HEK293 (cell line): Measurements from ENCODE around the gene TMEM130.

ENCODE experiments used
- CTCF ChIA-PET: fragments of 350-600 bp; formaldehyde crosslinking; extraction: SDS; loops from one replicate; lab custom pipeline; 2021; ENCODE audit warnings: antibody characterized with exemption; lab: Yijun Ruan, JAX
- POLR2A ChIA-PET: fragments of 300-600 bp; formaldehyde crosslinking; extraction: SDS; loops from one replicate; lab custom pipeline; 2020; ENCODE audit warnings: antibody characterized with exemption, inconsistent platforms; lab: Yijun Ruan, JAX
- H3K27ac ChIP-seq: fragments of 200-500 bp; sonication (Bioruptor generic); 2 replicates; pipeline ENCODE4 v1.5.1; 2014; ENCODE audit warnings: low read depth, low read length, control low read depth, inconsistent platforms; ENCODE audit errors: extremely low read depth
- H3K36me3 ChIP-seq, 2 experiments: fragments of 200-500 bp in 1 of 2; sonication (Bioruptor generic) in 1 of 2; 1 replicate in 1 of 2; 2 replicates in 1 of 2; pipeline ENCODE4 v1.5.1; 2014 to 2017; ENCODE audit warnings: inconsistent platforms in 2 of 2, low read length in 2 of 2; ENCODE audit not compliant: control insufficient read depth in 2 of 2, insufficient read depth in 1 of 2
- H3K4me1 ChIP-seq: fragments of 200-500 bp; sonication (Bioruptor generic); 2 replicates; pipeline ENCODE4 v1.5.1; 2014; ENCODE audit warnings: mild to moderate bottlenecking, low read length, inconsistent platforms; ENCODE audit not compliant: control insufficient read depth, insufficient read depth
- H3K4me3 ChIP-seq: 2 replicates; pipeline ENCODE4 v1.5.1; 2011; ENCODE audit warnings: low read depth, mild to moderate bottlenecking, control low read depth, low read length, moderate library complexity
- H3K9me3 ChIP-seq: fragments of 200-500 bp; sonication (Bioruptor generic); 2 replicates; pipeline ENCODE4 v1.5.1; 2014; ENCODE audit warnings: low read depth, low read length, inconsistent platforms; ENCODE audit not compliant: control insufficient read depth, insufficient read depth
- ATF2 ChIP-seq: fragments of 450-650 bp; formaldehyde crosslinking; IDR thresholded peaks from 2 replicates; pipeline ENCODE4 v1.5.1; 2016; ENCODE audit warnings: missing biosample characterization, missing genetic modification characterization, low read depth
- KLF8 ChIP-seq: fragments of 450-650 bp; formaldehyde crosslinking; IDR thresholded peaks from 2 replicates; pipeline ENCODE4 v1.5.1; 2016; ENCODE audit warnings: missing biosample characterization, missing genetic modification characterization
- MYNN ChIP-seq: fragments of 450-650 bp; formaldehyde crosslinking; IDR thresholded peaks from 2 replicates; pipeline ENCODE4 v1.5.1; 2016; ENCODE audit warnings: missing biosample characterization, missing genetic modification characterization, borderline replicate concordance
- MZF1 ChIP-seq: fragments of 450-650 bp; formaldehyde crosslinking; IDR thresholded peaks from 2 replicates; pipeline ENCODE4 v1.5.1; 2017; ENCODE audit warnings: missing biosample characterization, missing genetic modification characterization, borderline replicate concordance
- OVOL3 ChIP-seq: fragments of 450-650 bp; formaldehyde crosslinking; IDR thresholded peaks from 2 replicates; pipeline ENCODE4 v1.5.1; 2016; ENCODE audit warnings: missing biosample characterization, missing genetic modification characterization
- PRDM1 ChIP-seq: fragments of 450-650 bp; formaldehyde crosslinking; IDR thresholded peaks from 2 replicates; pipeline ENCODE4; 2016; ENCODE audit warnings: missing biosample characterization, missing genetic modification characterization
- YY2 ChIP-seq: fragments of 450-650 bp; formaldehyde crosslinking; IDR thresholded peaks from 2 replicates; pipeline ENCODE4 v1.5.1; 2016; ENCODE audit warnings: missing biosample characterization, missing genetic modification characterization
- ZBTB1 ChIP-seq: fragments of 450-650 bp; formaldehyde crosslinking; IDR thresholded peaks from 2 replicates; pipeline ENCODE4 v1.5.1; 2016; ENCODE audit warnings: missing biosample characterization, missing genetic modification characterization
- ZEB2 ChIP-seq: fragments of 450-650 bp; formaldehyde crosslinking; IDR thresholded peaks from 2 replicates; pipeline ENCODE4 v1.5.1; 2016; ENCODE audit warnings: missing biosample characterization, missing genetic modification characterization
- ZFP3 ChIP-seq: fragments of 450-650 bp; formaldehyde crosslinking; IDR thresholded peaks from 2 replicates; pipeline ENCODE4 v1.5.1; 2016; ENCODE audit warnings: low read depth, missing biosample characterization, missing genetic modification characterization
- ZNF10 ChIP-seq: fragments of 450-650 bp; formaldehyde crosslinking; IDR thresholded peaks from 2 replicates; pipeline ENCODE4 v1.5.1; 2017; ENCODE audit warnings: missing biosample characterization, missing genetic modification characterization
- ZNF19 ChIP-seq: fragments of 450-650 bp; formaldehyde crosslinking; IDR thresholded peaks from 2 replicates; pipeline ENCODE4; 2016; ENCODE audit warnings: missing biosample characterization, missing genetic modification characterization, low read depth
- ZNF2 ChIP-seq: fragments of 450-650 bp; formaldehyde crosslinking; IDR thresholded peaks from 2 replicates; pipeline ENCODE4 v1.5.1; 2016; ENCODE audit warnings: missing biosample characterization, missing genetic modification characterization
- ZNF23 ChIP-seq: fragments of 450-650 bp; formaldehyde crosslinking; IDR thresholded peaks from 2 replicates; pipeline ENCODE4 v1.5.1; 2016; ENCODE audit warnings: missing biosample characterization, missing genetic modification characterization, borderline replicate concordance
- ZNF274 ChIP-seq, 2 experiments: fragments of 200-500 bp in 1 of 2; fragments of 450-650 bp in 1 of 2; sonication (Bioruptor generic) in 1 of 2; formaldehyde crosslinking in 1 of 2; IDR thresholded peaks; 2 replicates each; pipeline versions ENCODE4 v1.5.1 to v1.6.1; 2014 to 2016; ENCODE audit warnings: borderline replicate concordance in 1 of 2, inconsistent platforms in 1 of 2, low read length in 1 of 2, missing biosample characterization in 1 of 2, missing genetic modification characterization in 1 of 2
- ZNF391 ChIP-seq: fragments of 450-650 bp; formaldehyde crosslinking; IDR thresholded peaks from 2 replicates; pipeline ENCODE4 v1.5.1; 2016; ENCODE audit warnings: low read depth, missing biosample characterization, missing genetic modification characterization, borderline replicate concordance
- ZNF433 ChIP-seq: fragments of 450-650 bp; formaldehyde crosslinking; IDR thresholded peaks from 2 replicates; pipeline ENCODE4 v1.5.1; 2016; ENCODE audit warnings: missing biosample characterization, missing genetic modification characterization, low read depth
- ZNF530 ChIP-seq: fragments of 450-650 bp; formaldehyde crosslinking; IDR thresholded peaks from 2 replicates; pipeline ENCODE4 v1.5.1; 2016; ENCODE audit warnings: low read depth, missing biosample characterization, missing genetic modification characterization
- ZNF544 ChIP-seq: fragments of 450-650 bp; formaldehyde crosslinking; IDR thresholded peaks from 2 replicates; pipeline ENCODE4 v1.5.0; 2017; ENCODE audit warnings: missing biosample characterization, missing genetic modification characterization
- ZNF549 ChIP-seq: fragments of 450-650 bp; IDR thresholded peaks from 2 replicates; pipeline ENCODE4 v1.5.1; 2018; ENCODE audit warnings: missing biosample characterization, missing genetic modification characterization, mild to moderate bottlenecking, inconsistent platforms, moderate library complexity
- ZNF629 ChIP-seq: fragments of 450-650 bp; formaldehyde crosslinking; IDR thresholded peaks from 2 replicates; pipeline ENCODE4 v1.5.1; 2017; ENCODE audit warnings: missing biosample characterization, missing genetic modification characterization
- ZNF791 ChIP-seq: fragments of 450-650 bp; formaldehyde crosslinking; IDR thresholded peaks from 2 replicates; pipeline ENCODE4 v1.5.1; 2016; ENCODE audit warnings: missing biosample characterization, missing genetic modification characterization
- ZNF837 ChIP-seq: fragments of 450-650 bp; formaldehyde crosslinking; IDR thresholded peaks from 2 replicates; pipeline ENCODE4 v1.5.1; 2016; ENCODE audit warnings: missing biosample characterization, missing genetic modification characterization

Gene TMEM130

GRCh38 chr7:98860071-98860470 lies 9.7 kb downstream of the TMEM130 start:
- Histone ChIP-seq H3K9me3 (no peaks in the 10 kb centered on the region), H3K27ac (no peak overlapping the region), H3K4me3 (no peak overlapping the region), H3K36me3 (no peaks in the 10 kb centered on the region), H3K4me1 (no peaks in the 10 kb centered on the region; the same call in 1 of the 2 replicates)
- ChIA-PET CTCF (no interaction called here), POLR2A (no interaction called here)
- TF ChIP-seq ZNF433 (no peak), OVOL3 (tag by site-specific recombination) (no peak), ZNF549 (no peak), ZEB2 (no peak), ZNF837 (tag by site-specific recombination) (no peak), ZNF19 (tag by site-specific recombination) (no peak), ZBTB1 (tag by site-specific recombination) (no peak), PRDM1 (tag by site-specific recombination) (no peak), ZFP3 (tag by site-specific recombination) (no peak), ZNF2 (tag by site-specific recombination) (no peak)

- Histone ChIP-seq H3K4me1 (no peaks in the 10 kb centered on the region; the same call in 1 of the 2 replicates), H3K36me3 (no peaks in the 10 kb centered on the region; a peak in 1 of 3 replicates), H3K27ac (no peak overlapping the region), H3K9me3 (no peaks in the 10 kb centered on the region), H3K4me3 (no peak overlapping the region)
- no peak for TF ChIP-seq YY2 (tag by site-specific recombination)
- TF ChIP-seq ATF2 (tag by site-specific recombination): no peak
- no peak for TF ChIP-seq MZF1 (tag by site-specific recombination)
- no peak for TF ChIP-seq ZFP3 (tag by site-specific recombination)
- TF ChIP-seq ZNF629 (tag by site-specific recombination): no peak
- TF ChIP-seq ZNF391 (tag by site-specific recombination): no peak
- TF ChIP-seq KLF8: no peak
- TF ChIP-seq MYNN (tag by site-specific recombination): no peak
- TF ChIP-seq ZNF544 (tag by site-specific recombination): no peak
- TF ChIP-seq ZNF10 (tag by site-specific recombination): no peak
- TF ChIP-seq ZNF791: no peak
- TF ChIP-seq ZNF530 (tag by site-specific recombination): no peak
- no peak for TF ChIP-seq ZNF23
- no peak for TF ChIP-seq PRDM1 (tag by site-specific recombination)
- TF ChIP-seq ZNF274 (IDR thresholded peaks at IDR 0.05; ENCODE audit: low read length): no peak
- TF ChIP-seq ZNF274 (tag by site-specific recombination; IDR thresholded peaks at IDR 0.05; ENCODE audit: borderline replicate concordance): no peak
- ChIA-PET CTCF (interaction anchor here (0.6 to 1.6 kb wide), 2 partner anchors 14 to 104 kb away, joined by 3 to 6 read pairs; no protein-coding TSS in a partner anchor), POLR2A (no interaction called here)
These were observed 14.0 kb downstream of the TMEM130 start for GRCh38 chr7:98855610-98856422.
